HG02571 (cell line): ENCODE data around the gene NDRG4.

ENCODE experiments used
- ATAC-seq: cut with Tn5 transposase; IDR thresholded peaks from one replicate; pipeline ENCODE4 v1.9.1; 2021; ENCODE audit warnings: mild to moderate bottlenecking, moderate library complexity; ENCODE audit not compliant: unreplicated experiment

The NDRG4 gene

DNA sequence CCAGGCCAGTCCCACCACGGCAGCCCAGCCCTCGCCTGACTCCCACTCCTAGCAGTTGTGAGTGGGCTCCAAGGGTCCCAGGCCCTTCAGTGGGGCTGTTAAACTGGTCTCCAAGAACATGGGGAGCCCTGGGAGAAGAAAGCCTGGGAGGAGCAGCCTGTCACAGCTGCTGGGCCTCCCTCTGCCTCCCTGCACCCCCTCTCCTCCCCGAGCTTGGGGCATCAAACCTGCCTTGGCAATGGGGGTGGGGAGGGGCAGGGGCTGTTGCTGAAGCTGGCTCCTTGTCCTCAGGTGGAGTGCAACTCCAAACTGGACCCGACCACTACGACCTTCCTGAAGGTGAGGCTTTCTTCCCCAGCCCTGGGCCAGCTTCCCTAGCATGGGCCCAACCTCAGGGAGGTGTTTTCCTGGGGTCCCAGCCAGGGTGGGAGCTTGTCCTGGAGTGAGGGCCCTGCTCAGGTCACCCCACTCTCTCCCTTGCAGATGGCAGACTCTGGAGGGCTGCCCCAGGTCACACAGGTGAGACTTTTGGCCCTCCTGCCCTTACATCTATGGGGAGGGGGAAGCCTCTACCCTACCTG lies 8.8 kb downstream of the NDRG4 start:
- no peak for ATAC-seq

DNA sequence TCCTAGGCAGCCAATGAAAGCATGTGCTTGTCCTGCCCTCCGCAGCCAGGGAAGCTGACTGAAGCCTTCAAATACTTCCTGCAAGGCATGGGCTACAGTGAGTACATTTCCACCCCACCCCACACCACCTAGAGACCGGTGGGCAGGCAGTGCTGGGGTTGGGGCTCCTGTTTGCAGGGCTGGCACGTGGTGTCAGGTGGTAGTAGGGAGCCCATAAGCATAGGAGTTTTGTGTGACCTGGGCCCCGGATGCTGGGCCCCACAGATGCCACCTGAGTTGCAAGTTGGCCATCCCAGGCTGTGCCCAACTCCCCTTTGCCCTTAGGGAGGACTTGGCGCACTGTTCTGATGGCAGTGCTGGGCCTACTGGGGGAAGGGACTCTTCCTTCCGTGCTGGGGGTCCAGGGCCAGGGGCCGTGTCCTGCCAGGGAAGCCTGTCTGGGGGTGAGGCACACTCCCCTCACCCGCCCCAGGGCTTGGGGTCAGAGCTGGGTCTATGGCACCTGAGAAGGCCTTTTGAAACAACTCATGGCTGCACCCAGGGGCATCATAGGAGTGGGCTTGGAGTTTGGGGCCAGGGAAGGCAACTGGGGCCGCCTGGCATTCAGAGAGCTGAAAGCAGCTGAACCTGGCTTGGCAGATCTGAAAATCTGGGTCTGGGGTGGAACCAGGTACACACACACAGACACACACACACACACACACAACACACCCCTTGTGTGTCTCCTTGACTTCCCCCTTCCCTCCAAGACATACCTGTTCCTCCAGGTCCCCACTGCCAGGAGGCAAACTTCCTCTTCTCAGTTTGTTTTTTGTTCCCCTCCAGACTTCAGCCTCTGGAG lies 9.5 kb downstream of the NDRG4 start:
- no peak for ATAC-seq

DNA sequence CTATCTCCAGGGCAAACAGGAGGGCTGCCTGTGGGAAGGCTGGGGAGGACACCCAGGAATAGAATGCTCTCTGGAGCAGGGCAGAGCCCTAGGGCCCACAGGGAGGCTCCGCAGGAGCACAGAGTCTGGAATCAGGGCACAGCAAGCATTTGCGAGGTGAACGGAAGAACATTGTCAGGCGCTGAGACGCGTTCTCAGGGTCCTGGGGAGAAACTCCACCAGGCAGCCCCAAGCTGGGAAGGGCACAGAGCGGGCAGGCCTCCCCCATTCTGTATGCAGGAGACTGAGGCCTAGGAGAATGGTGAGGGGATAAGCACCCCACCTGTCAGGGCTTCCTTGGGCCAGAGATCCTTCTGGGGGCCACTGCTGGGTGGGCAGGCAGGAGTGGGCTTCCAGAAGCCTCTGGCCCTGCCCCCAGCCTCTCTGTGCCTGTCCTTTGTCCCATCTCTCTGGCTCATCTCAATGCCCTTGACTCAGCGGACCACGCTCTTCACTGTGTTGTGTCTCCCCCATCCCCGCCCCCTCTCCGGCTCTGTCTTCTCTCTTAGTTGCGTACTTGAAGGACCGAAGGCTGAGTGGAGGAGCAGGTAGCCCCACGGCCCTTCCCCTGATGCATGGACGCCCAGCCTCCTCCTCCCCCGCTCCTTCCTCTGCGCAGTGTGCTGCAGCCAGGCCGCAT lies 10.3 kb downstream of the NDRG4 start:
- ATAC-seq: no peak

DNA sequence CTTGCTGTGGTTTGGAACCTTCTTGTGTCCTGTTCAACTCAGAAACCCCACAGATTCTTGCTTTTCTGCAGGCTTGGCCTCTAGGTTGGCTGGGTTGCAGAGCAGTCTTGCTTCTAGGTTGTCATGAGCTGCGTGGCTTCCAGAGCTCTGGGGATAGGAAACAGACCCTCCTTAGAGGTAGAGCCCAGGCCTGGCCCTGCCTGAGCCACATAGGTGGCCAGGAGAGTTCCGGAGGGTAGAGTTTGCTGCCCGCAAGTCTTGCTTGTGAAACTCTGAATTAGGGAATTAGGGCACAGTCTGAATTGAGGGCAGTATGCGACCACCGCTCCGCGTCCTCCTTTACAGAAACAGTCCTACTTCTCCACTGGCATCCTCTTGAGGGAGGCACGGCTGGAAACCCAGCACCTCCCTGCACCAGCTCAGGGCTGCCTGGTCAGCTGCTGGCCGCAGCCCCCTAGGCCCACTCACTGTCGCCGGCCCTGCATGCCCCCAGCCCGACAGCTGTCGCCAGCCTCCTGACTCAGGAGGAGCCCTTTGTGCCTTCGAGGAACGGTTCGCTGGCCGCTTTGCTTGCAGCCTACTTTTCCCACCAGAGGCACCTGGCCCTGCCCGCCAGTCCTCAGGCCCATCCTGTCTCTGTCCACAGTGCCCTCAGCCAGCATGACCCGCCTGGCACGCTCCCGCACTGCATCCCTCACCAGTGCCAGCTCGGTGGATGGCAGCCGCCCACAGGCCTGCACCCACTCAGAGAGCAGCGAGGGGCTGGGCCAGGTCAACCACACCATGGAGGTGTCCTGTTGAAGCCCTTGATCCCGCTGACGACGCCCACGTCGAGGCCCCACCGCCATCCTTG lies 11.1 kb downstream of the NDRG4 start:
- no peak for ATAC-seq

DNA sequence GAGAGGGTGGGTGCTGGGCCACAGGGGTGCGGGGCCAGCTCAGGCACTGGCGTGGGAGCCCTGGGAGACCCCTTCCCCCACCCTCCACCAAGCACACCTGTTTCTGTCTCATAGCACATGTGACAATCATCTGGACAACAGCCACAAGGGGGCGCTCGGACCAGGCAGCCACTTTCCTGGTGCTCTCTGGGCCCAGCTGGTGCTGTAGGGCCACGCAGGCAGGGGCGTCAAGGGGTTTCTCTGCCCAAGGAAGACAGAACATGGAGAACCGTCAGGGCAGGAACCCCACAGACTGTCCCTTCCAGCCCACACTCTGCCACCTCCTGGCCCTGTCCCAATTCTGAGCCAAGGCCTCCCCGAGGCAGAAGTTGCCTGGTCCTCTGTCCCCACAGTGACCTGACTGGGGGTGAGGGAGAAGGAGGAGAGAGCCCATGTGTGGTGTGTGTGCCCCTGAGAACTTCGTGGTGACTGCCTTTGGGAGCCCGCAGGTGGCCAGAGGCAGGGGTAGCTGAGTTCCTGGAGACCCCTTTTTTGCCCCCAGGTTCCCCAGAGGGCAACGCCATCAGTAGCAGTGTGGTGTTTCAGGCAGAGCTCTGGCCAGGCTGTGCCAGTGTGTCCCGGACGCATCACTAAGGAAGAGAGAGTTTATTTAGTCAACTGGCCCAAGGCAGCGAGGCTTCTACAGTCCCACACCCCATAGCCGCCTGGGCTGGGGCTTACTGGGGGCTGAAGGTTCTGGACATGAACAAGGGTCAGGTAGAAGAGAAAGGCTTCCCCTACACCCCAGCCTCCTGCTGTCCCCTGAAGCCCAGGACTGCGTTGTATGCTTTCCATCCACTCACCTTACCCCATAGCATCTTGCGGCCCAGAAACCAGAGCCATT lies 12.2 kb downstream of the NDRG4 start:
- no peak for ATAC-seq

DNA sequence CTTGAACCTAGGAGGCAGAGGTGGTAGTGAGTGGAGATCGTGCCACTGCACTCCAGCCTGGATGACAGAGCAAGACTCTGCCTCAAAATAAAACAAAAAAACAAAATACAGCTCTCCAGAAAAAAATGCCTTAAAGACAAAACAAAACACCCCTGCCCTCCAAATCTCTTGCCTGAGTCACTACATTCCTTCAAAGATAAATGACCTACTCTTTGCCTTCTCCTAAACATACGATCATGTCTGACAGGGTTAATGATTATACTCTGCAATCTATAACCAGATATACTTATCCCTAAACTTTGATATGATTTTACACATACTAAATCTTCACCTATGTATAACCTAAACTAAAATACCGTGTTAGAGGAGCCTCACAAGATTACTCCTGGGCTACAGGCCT lies 13.9 kb downstream of the NDRG4 start:
- ATAC-seq: no peak

- ATAC-seq: peak; percentile 65
Observed at GRCh38 chr16:58515125-58515870, 15.4 kb downstream of the NDRG4 start, which contains the start of gene SETD6. Gene SETD6 (plus strand): TSS chr16:58515517. CDS start chr16:58515538, 21 bp downstream.

GRCh38 chr16:58515871-58516767 lies 16.2 kb downstream of the NDRG4 start:
- ATAC-seq: peak; percentile 27

DNA sequence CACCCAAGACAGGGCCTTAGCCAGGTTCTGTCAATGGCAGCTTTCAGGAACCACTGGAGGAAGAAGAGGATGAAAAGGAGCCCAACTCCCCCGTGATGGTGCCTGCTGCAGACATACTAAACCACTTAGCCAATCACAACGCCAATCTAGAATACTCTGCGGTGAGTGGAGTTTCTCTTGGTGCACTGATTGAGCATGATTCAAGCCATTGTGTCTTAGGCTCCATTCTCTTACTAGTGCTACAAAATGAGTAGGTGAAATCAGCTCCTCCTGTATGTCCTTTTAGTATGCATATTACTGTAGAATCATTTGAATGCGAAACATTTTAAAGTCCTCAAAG lies 16.8 kb downstream of the NDRG4 start:
- no peak for ATAC-seq

- ATAC-seq: peak; percentile 38
Observed at GRCh38 chr16:58518083-58518979, 18.4 kb downstream of the NDRG4 start.

- ATAC-seq: no peak
Observed at GRCh38 chr16:58518980-58519368, 19.0 kb downstream of the NDRG4 start.

GRCh38 chr16:58519707-58520106 lies 19.8 kb downstream of the NDRG4 start:
- no peak for ATAC-seq

DNA sequence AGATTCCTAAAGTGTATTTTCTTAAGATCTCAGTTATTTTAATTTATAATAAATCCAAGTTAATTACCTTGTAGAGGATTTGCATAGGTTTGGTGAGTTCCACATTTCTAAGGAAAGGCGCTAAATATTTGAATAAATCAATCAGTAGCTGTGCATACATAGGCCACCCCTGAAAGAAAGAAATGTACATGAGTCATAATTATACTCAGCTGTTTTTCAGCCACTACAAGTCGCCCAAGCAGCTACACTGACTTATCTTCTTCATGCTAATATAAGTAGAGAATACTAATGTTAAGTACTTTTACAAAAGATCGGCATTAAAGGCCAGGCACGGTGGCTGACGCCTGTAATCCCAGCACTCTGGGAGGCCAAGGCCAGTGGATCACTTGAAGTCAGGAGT lies 30.2 kb downstream of the NDRG4 start:
- ATAC-seq: no peak

- ATAC-seq: no peak
Observed at GRCh38 chr16:58532414-58532813, 32.5 kb downstream of the NDRG4 start.

DNA sequence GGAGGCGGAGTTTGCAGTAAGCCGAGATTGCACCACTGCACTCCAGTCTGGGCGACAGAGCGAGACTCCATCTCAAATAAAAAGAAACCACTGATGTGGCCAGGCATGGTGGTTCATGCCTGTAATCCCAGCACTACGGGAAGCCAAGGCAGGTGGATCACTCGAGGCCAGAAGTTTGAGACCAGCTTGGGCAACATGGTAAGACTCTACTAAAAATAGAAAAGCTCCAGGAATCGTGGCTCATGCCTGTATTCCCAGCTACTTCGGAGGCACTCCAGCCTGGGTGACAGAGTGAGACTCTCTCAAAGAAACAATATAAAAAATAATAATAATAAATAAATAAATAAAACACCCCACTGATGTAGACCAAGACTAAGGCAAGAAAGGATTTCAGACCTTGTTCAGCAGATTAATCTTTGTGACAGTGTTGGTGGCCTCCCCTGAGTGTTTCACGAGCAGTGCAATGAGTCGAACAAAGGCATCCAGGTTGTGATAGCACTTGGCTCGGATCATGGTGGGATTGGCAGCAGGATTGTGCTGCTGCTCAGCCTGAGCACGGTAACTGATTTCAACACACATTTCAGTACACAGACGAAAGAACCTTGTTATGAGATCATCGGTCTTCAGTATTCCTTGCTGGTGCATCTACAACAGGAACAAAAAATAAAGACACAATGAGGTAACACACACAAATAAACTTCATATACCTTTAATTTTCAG lies 34.0 kb downstream of the NDRG4 start:
- no peak for ATAC-seq

GRCh38 chr16:58535100-58535499 lies 35.2 kb downstream of the NDRG4 start:
- ATAC-seq: no peak

DNA sequence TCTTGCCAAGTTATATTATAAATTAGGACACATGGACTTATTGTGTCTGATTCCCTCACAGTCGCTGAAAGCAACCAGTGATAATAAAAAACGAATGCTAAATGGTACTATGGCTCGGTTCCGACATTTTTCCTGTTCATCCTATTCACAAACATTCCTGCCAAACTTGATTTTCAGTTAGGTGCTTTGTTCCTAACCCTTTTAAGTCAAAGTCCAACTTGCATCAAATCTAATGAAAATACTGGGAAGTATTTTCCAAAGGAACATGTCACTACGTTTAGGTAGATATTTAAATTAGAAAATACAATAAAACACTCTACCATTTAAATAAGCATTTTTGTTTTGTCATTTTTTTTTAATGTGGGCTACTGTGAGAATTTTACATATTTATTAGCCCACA lies 36.3 kb downstream of the NDRG4 start:
- no peak for ATAC-seq
